ENCODE data around the gene PTPN9. TPM values are rescaled to one million over a fixed set of nuclear protein-coding genes. Genes with fewer than 3 reads are reported as not detected.
"Not testable (repeated sequence)": the region's sequence is repeated elsewhere in the genome, so short reads cannot be mapped to it uniquely, and the experiment has no call there.

Gene PTPN9
- total RNA-seq, 2 donors from 2014 or later, result 17.8 to 38.4 TPM

GRCh38 chr15:75594276-75594675 is 15.2 kb upstream of the PTPN9 start:
- Mint-ChIP-seq H3K27me3 (no peaks in the 10 kb centered on the region), H3K36me3 (ENCODE audit: low read depth) (peaks cover 68% of the 10 kb centered on the region), H3K9me3 (no peaks in the 10 kb centered on the region), H3K4me1 (peaks cover 35% of the 10 kb centered on the region), H3K27ac (no peak overlapping the region), H3K4me3 (no peak overlapping the region)
- ATAC-seq (replicated peaks), result no peak

DNA sequence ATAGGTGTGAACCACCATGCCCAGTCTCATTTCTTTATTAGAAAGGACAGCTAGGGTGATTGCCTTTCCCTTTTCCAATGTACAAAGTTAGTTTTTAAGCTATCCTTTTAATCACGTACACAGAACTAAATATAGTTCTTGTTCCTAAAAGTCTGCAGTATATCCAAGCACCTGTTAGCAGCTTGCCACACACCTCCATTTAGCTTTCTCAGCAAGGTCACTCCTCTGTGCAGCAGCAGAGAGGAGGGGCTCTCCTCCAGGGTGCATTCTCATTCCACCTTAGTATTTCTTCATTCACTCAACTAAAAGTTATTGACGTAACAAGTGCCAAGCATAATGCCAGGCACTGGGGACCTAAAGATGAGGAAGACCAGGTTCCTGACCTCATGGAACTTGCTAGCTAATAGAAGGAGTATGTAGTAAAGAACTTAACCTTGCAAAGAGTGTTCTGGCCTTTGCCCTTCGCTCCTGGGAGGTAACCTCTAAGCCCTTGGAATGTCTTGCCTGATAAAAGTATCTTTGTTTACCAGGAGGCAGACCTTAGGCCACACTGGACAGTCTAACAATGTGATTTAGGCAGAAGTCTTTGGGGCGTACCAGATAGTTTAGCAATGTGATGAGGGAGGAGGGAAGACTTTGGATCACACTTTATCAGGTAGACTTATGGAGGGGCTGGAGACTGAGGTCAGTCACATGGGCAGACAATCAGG is 12.7 kb upstream of the PTPN9 start:
- Mint-ChIP-seq H3K27me3 (no peaks in the 10 kb centered on the region), H3K4me1 (peaks cover 18% of the 10 kb centered on the region), H3K27ac (no peak overlapping the region), H3K9me3 (no peaks in the 10 kb centered on the region), H3K36me3 (ENCODE audit: low read depth) (peaks cover 56% of the 10 kb centered on the region), H3K4me3 (no peak overlapping the region)
- ATAC-seq (replicated peaks), result no peak

DNA sequence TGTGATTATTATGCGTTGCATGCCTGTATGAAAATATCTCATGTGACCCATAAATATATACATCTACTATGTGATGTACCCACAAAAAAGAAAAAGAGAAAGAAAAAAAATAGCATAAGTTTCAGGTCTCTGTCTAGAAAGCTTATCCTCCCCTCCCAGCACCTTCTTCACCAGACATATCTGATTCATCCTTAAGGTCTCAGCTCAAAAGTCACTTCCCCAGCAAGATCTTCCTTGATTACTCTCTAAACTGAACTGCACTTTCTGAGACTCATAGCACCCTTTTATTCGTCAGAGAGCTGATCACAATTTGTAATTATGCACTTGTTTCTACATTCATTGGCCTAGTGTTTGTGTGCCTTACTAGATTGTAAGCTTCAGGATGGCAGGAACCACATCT is 11.1 kb upstream of the PTPN9 start:
- no peak overlapping the region for H3K4me3 Mint-ChIP-seq
- peaks cover 10% of the 10 kb centered on the region for H3K4me1 Mint-ChIP-seq
- peak; percentile 78 for ATAC-seq (replicated peaks)
- peak overlapping the region; percentile 7 for H3K27ac Mint-ChIP-seq
- H3K36me3 Mint-ChIP-seq (ENCODE audit: low read depth), result peaks cover 42% of the 10 kb centered on the region
- H3K9me3 Mint-ChIP-seq, result no peaks in the 10 kb centered on the region
- H3K27me3 Mint-ChIP-seq, result no peaks in the 10 kb centered on the region

DNA sequence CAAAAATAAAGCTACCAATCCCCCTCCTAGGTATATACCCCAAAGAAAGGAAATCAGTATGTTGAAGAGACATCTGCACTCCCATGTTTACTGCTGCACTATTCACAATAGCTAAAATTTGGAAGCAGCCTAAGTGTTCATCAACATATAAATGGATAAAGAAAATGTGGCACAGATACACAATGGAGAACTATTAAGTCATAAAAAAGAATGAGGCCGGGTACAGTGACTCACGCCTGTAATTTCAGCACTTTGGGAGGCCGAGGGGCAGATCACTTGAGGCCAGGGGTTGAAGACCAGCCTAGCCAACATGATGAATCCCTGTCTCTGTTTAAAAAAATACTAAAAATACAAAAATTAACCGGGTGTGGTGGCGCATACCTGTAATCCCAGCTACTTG is 10.0 kb upstream of the PTPN9 start:
- Mint-ChIP-seq H3K36me3 (ENCODE audit: low read depth) (peaks cover 33% of the 10 kb centered on the region), H3K4me1 (peaks cover 10% of the 10 kb centered on the region), H3K27ac (no peak overlapping the region), H3K27me3 (no peaks in the 10 kb centered on the region), H3K4me3 (no peak overlapping the region), H3K9me3 (no peaks in the 10 kb centered on the region)
- no peak for ATAC-seq (replicated peaks)

DNA sequence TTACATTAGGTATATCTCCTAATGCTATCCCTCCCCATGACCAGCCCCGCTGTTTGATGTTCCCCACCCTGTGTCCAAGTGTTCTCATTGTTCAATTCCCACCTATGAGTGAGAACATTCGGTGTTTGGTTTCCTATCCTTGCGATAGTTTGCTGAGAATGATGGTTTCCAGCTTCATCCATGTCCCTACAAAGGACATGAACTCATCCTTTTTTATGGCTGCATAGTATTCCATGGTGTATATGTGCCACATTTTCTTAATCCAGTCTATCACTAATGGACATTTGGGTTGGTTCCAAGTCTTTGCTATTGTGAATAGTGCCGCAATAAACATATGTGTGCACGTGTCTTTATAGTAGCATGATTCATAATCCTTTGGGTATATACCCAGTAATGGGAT is 7.3 kb upstream of the PTPN9 start:
- H3K4me3 Mint-ChIP-seq, H3K27me3 Mint-ChIP-seq, H3K9me3 Mint-ChIP-seq: not testable (repeated sequence)

DNA sequence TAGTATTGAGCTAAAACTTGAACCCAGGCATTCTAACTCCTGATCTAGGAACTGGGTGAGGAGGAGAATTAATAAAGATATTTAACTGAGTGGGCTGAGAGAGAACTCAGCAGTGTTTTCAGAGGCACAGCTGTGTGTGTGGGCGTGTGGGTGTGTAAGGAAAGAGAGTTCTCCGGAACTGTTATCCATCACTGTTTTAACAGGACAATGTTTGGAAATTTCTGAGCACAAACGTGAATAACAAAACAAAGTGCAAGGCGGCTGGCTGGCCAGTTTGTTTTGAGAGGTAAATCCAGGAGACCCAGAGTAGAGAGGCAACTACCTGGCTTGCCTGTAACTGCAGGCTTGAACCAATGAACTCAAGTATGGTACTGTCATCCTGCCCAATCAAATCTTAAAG is 5.0 kb upstream of the PTPN9 start:
- H3K9me3 Mint-ChIP-seq, result no peaks in the 10 kb centered on the region
- peaks cover 15% of the 10 kb centered on the region for H3K36me3 Mint-ChIP-seq (ENCODE audit: low read depth)
- no peak overlapping the region for H3K4me3 Mint-ChIP-seq
- ATAC-seq (replicated peaks), result no peak
- H3K27me3 Mint-ChIP-seq, result no peaks in the 10 kb centered on the region
- no peak overlapping the region for H3K27ac Mint-ChIP-seq
- peaks cover 5% of the 10 kb centered on the region for H3K4me1 Mint-ChIP-seq

More for the DNA sequence above, 7.3 kb upstream of the PTPN9 start:
- ATAC-seq (replicated peaks); H3K27ac Mint-ChIP-seq; H3K4me1 Mint-ChIP-seq: not testable (repeated sequence)
- peaks cover 15% of the 10 kb centered on the region for H3K36me3 Mint-ChIP-seq (ENCODE audit: low read depth)

DNA sequence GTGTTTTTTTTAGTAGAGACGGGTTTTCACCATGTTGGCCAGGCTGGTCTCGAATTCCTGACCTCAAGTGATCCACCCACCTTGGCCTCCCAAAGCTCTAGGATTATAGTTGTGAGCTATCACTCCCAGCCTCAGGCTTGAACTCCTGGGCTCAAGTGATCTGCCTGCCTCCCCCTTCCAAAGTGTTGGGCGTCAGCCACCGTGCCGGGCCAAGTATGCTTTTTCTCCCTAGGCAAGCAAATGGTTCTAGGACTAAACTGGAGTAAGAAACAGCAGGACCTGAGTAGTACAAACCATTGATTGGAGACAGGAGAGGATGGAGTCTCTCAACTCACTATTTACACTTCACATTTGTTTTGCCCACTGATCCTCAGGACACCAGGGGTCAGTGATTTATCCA is 4.6 kb upstream of the PTPN9 start:
- no peak overlapping the region for H3K4me3 Mint-ChIP-seq
- no peak for ATAC-seq (replicated peaks)
- H3K9me3 Mint-ChIP-seq, result no peaks in the 10 kb centered on the region
- peaks cover 15% of the 10 kb centered on the region for H3K36me3 Mint-ChIP-seq (ENCODE audit: low read depth)
- peaks cover 5% of the 10 kb centered on the region for H3K4me1 Mint-ChIP-seq
- H3K27ac Mint-ChIP-seq, result no peak overlapping the region
- no peaks in the 10 kb centered on the region for H3K27me3 Mint-ChIP-seq

- H3K9me3 Mint-ChIP-seq; H3K4me3 Mint-ChIP-seq; ATAC-seq (replicated peaks); H3K27me3 Mint-ChIP-seq; H3K27ac Mint-ChIP-seq; H3K4me1 Mint-ChIP-seq: not testable (repeated sequence)
- peaks cover 17% of the 10 kb centered on the region for H3K36me3 Mint-ChIP-seq (ENCODE audit: low read depth)
Observed at GRCh38 chr15:75582943-75583342, 3.8 kb upstream of the PTPN9 start.

DNA sequence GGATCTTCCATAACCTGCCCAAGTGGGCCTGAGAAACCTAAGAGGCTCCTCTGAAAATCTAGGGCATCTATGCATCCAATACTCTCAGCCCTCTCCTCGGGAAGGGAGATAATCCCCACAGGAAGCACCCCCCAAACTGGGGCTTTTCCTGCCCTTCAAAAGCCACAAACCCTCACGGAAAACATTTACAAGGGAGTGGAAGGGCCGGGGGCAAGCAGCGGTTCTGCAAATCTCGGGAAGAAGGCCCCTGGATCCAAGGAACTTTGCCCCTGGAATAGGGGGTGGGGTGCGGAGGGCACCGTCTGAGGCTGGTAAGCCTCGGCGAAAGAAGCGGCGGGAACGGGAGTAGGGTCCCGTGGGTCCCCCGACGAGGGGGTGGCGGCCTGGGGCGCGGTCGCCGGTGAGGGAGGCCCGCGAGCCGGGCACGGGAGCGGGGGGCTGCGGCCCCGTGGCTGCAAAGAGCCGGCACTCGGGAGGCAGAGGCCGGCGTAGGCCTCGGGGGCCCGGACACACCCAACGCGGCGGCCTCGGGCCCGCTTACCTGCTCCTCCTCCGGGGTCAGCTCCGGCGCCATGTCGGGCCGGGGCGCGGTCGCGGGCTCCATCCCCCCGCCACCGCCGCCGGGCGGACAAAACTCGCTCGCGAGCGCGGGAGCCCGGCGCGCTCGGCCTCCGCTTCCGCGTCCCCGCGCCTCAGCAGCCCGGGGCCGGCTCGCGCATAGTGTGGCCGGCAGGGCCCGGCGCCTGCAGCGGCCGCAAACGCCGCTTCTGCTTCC is 755 bp downstream of the PTPN9 start:
- peak overlapping the region; percentile 98 for H3K27ac Mint-ChIP-seq
- no peaks in the 10 kb centered on the region for H3K27me3 Mint-ChIP-seq
- H3K4me1 Mint-ChIP-seq, result peaks cover 15% of the 10 kb centered on the region
- no peaks in the 10 kb centered on the region for H3K9me3 Mint-ChIP-seq
- peak overlapping the region; percentile 96 for H3K4me3 Mint-ChIP-seq
- peaks cover 7% of the 10 kb centered on the region for H3K36me3 Mint-ChIP-seq (ENCODE audit: low read depth)
- peak; percentile 60 for ATAC-seq (replicated peaks)

- no peak for ATAC-seq (replicated peaks)
- peak overlapping the region; percentile 96 for H3K4me3 Mint-ChIP-seq
Observed at GRCh38 chr15:75577401-75578172, 1.5 kb downstream of the PTPN9 start.

GRCh38 chr15:75573648-75574384 is 5.3 kb downstream of the PTPN9 start:
- Mint-ChIP-seq H3K27me3 (no peaks in the 10 kb centered on the region), H3K27ac (peak overlapping the region; percentile 23), H3K9me3 (no peaks in the 10 kb centered on the region), H3K4me1 (peaks cover 15% of the 10 kb centered on the region), H3K4me3 (peak overlapping the region; percentile 7), H3K36me3 (ENCODE audit: low read depth) (peaks cover 7% of the 10 kb centered on the region)
- peak; percentile 39 for ATAC-seq (replicated peaks)

More at GRCh38 chr15:75577401-75578172, 1.5 kb downstream of the PTPN9 start:
- H3K27me3 Mint-ChIP-seq, result no peaks in the 10 kb centered on the region
- no peaks in the 10 kb centered on the region for H3K9me3 Mint-ChIP-seq
- H3K27ac Mint-ChIP-seq, result peak overlapping the region; percentile 98
- peaks cover 7% of the 10 kb centered on the region for H3K36me3 Mint-ChIP-seq (ENCODE audit: low read depth)
- peaks cover 21% of the 10 kb centered on the region for H3K4me1 Mint-ChIP-seq

GRCh38 chr15:75570126-75570845 is 8.8 kb downstream of the PTPN9 start:
- H3K27me3 Mint-ChIP-seq, result no peaks in the 10 kb centered on the region
- no peak overlapping the region for H3K27ac Mint-ChIP-seq
- no peaks in the 10 kb centered on the region for H3K9me3 Mint-ChIP-seq
- H3K36me3 Mint-ChIP-seq (ENCODE audit: low read depth), result no peaks in the 10 kb centered on the region
- no peak overlapping the region for H3K4me3 Mint-ChIP-seq
- no peak for ATAC-seq (replicated peaks)
- H3K4me1 Mint-ChIP-seq, result peaks cover 11% of the 10 kb centered on the region

GRCh38 chr15:75565062-75565970 is 13.8 kb downstream of the PTPN9 start:
- H3K4me1 Mint-ChIP-seq, result peaks cover 4% of the 10 kb centered on the region
- H3K9me3 Mint-ChIP-seq, result no peaks in the 10 kb centered on the region
- no peaks in the 10 kb centered on the region for H3K27me3 Mint-ChIP-seq
- H3K27ac Mint-ChIP-seq, result peak overlapping the region; percentile 50
- peak; percentile 37 for ATAC-seq (replicated peaks)
- H3K4me3 Mint-ChIP-seq, result no peak overlapping the region
- peaks cover 4% of the 10 kb centered on the region for H3K36me3 Mint-ChIP-seq (ENCODE audit: low read depth)
